ENCODE results near the gene TUBA3D. TPM values are rescaled to one million over a fixed set of nuclear protein-coding genes. Genes with fewer than 3 reads are reported as not detected.
"Not testable (repeated sequence)": the region's sequence is repeated elsewhere in the genome, so short reads cannot be mapped to it uniquely, and the experiment has no call there.

The TUBA3D gene
- total RNA-seq (2022) (not detected in 2 replicates), Bru-seq, nascent RNA (not detected), BruChase-seq, experiment 1, labeled RNA remaining after a 6-hour chase (percentile 10 among the genes with signal in this experiment), BruChase-seq, experiment 2, labeled RNA remaining after a 2-hour chase (percentile 10 among the genes with signal in this experiment)
- long read RNA-seq, partial matches to known transcripts = 0 of 1 reads
- long read RNA-seq, other reads (novel, unspliced or antisense) = 1 of 1 reads

DNA sequence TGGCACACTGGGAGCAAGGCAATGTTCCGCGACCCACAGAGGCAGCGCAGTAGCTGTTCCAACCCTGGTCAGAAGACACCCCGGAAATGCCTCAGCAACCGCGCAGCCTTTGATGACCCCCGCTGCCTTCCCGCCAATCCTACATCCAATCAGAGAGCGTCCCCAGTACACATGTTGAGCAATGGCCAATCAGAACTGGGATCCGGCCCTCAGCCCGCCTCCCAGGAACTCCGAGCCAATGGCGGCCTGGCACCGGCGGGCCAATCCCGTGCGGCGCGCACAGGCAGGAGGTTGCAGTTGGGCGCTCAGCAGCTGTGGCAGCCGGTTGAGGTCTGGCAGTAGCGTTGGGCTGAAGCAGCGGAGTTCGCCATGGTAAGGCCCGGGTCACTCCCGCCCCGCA, at the start of gene TUBA3D:
Gene TUBA3D (plus strand): TSS at position 289 of the 400 bp plus-strand sequence. CDS start 81 bp downstream, at position 370.
- no TSS peak for BruUV-seq (replicated peaks)
- Mint-ChIP-seq H3K27ac (ENCODE audit: low read depth, unreplicated experiment) (no peak within 1 kb of the TSS), H3K4me1 (ENCODE audit: insufficient read depth, unreplicated experiment) (no peaks in the 10 kb centered on the region), H3K27me3 (ENCODE audit: insufficient read depth, unreplicated experiment) (no peaks in the 10 kb centered on the region), H3K9me3 (ENCODE audit: unreplicated experiment) (no peaks in the 10 kb centered on the region), H3K36me3 (ENCODE audit: insufficient read depth, unreplicated experiment) (peaks cover 20% of the 10 kb centered on the region), H3K4me3 (ENCODE audit: unreplicated experiment) (no peak within 1 kb of the TSS)
- POLR2A ChIA-PET = no interaction called here
- CTCF ChIA-PET = interaction anchor here (1.0 kb wide), 1 partner anchor 197 kb away, joined by 3 read pairs; no protein-coding TSS in a partner anchor
- no peak for TF ChIP-seq CTCF (IDR thresholded peaks at IDR 0.05; ENCODE audit: unreplicated experiment)
- intact Hi-C loops (cut with micrococcal nuclease) = no loop called here
- no peak for DNase-seq (ENCODE audit: unreplicated experiment)

DNA sequence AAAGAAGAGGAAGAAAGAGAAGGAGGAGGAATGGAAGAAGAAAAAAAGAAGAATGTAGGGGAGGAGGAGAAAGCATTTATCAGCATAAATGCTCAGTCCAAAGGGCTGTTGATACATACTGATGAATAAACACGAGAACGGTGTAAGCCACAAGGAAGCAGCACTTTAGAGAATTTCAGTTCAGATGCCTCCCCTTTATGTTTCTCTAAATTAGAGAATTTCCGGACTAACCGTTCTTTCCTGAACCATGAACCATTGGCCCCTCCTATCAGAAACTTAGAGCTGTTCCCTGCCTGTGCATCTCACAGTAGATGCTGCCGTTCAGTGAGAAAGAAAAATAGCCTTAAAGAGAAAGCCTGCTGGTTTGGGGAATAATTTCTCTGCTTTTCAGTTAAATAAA, 49.2 kb upstream of the TUBA3D start:
- no peaks in the 10 kb centered on the region for H3K36me3 Mint-ChIP-seq (ENCODE audit: insufficient read depth, unreplicated experiment)
- no peak for TF ChIP-seq CTCF (IDR thresholded peaks at IDR 0.05; ENCODE audit: unreplicated experiment)

DNA sequence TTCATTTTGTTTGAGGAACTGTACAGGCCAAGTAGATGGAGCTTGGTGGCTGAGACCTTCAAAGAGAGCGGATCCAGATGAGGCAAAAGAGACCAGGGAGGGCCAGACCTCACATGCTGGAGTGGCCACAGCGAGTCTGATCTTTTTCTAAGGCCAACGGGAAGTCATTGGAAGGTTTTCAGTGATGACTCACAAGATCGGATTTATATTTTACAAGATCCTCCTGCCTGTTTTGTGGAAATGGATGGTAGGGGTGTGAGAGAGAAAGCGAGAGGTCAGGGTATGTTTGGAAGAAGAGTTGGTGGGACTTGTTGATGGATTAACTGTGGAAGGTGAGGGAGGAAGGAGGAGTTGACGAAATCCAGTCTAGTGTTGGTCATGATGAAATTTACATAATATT, 44.6 kb upstream of the TUBA3D start:
- Mint-ChIP-seq H3K36me3 (ENCODE audit: insufficient read depth, unreplicated experiment) (no peaks in the 10 kb centered on the region), H3K4me3 (ENCODE audit: unreplicated experiment) (no peak overlapping the region), H3K27me3 (ENCODE audit: insufficient read depth, unreplicated experiment) (peaks cover 66% of the 10 kb centered on the region), H3K9me3 (ENCODE audit: unreplicated experiment) (no peaks in the 10 kb centered on the region), H3K4me1 (ENCODE audit: insufficient read depth, unreplicated experiment) (peaks cover 8% of the 10 kb centered on the region), H3K27ac (ENCODE audit: low read depth, unreplicated experiment) (no peak overlapping the region)
- DNase-seq (ENCODE audit: unreplicated experiment) = peak; percentile 27
- CTCF ChIA-PET = no interaction called here
- no peak for TF ChIP-seq CTCF (IDR thresholded peaks at IDR 0.05; ENCODE audit: unreplicated experiment)
- POLR2A ChIA-PET = no interaction called here
- BruUV-seq (replicated peaks) = no TSS peak
- intact Hi-C loops (cut with micrococcal nuclease) = no loop called here

More for the DNA sequence above, 49.2 kb upstream of the TUBA3D start:
- no peak for DNase-seq (ENCODE audit: unreplicated experiment)
- H3K4me1 Mint-ChIP-seq (ENCODE audit: insufficient read depth, unreplicated experiment) = peaks cover 8% of the 10 kb centered on the region
- H3K4me3 Mint-ChIP-seq (ENCODE audit: unreplicated experiment) = no peak overlapping the region
- ChIA-PET CTCF (interaction anchor here (1.4 kb wide), 1 partner anchor 13 kb away, joined by 8 read pairs; no protein-coding TSS in a partner anchor), POLR2A (no interaction called here)
- no TSS peak for BruUV-seq (replicated peaks)
- peaks cover 70% of the 10 kb centered on the region for H3K27me3 Mint-ChIP-seq (ENCODE audit: insufficient read depth, unreplicated experiment)
- no peak overlapping the region for H3K27ac Mint-ChIP-seq (ENCODE audit: low read depth, unreplicated experiment)
- H3K9me3 Mint-ChIP-seq (ENCODE audit: unreplicated experiment) = no peaks in the 10 kb centered on the region
- intact Hi-C loops (cut with micrococcal nuclease) = no loop called here

DNA sequence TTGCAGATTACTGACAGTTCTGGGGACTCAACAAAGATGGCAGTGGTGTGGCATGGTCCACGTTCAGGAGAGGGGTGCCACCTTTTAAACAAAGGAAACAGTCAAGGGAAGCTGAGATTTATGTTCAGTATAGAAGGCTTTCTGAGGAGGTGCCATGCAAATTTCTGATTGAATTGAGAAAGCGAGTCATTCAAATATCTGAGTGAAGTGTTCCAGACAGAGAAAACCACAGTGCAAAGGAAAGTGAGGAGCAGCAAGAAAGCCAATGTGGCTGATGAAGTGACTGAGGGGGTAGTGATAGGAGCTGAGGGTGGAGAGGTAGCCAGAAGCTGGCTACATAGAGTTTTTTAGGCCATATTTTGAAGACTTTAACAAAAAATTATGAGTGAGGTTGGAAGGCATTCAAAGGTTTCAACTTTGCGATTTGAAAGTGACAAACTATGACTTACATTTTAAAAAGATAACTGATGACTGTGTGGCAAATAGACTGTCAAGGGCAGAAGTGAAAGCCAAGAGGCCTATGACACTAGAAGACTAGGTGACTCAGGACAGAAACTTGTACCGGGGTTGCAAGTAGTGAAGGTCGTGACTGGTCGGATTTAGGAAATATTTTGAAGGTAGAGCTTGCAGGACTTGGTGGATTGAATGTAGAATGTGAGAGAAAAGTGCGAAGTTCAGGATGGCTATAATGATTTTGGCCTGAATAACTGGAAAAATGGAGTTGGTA, 35.0 kb upstream of the TUBA3D start:
- BruUV-seq (replicated peaks); POLR2A ChIA-PET; CTCF ChIA-PET; H3K9me3 Mint-ChIP-seq (ENCODE audit: unreplicated experiment); DNase-seq (ENCODE audit: unreplicated experiment); H3K36me3 Mint-ChIP-seq (ENCODE audit: insufficient read depth, unreplicated experiment); intact Hi-C loops (cut with micrococcal nuclease); H3K4me1 Mint-ChIP-seq (ENCODE audit: insufficient read depth, unreplicated experiment); H3K27ac Mint-ChIP-seq (ENCODE audit: low read depth, unreplicated experiment); H3K4me3 Mint-ChIP-seq (ENCODE audit: unreplicated experiment): not testable (repeated sequence)
- peaks cover 36% of the 10 kb centered on the region for H3K27me3 Mint-ChIP-seq (ENCODE audit: insufficient read depth, unreplicated experiment)

GRCh38 chr2:131444736-131445514, 31.0 kb upstream of the TUBA3D start:
- CTCF ChIA-PET = interaction anchor here (0.6 kb wide), 1 partner anchor 195 kb away, joined by 3 read pairs; no protein-coding TSS in a partner anchor
- intact Hi-C loops (cut with micrococcal nuclease); H3K9me3 Mint-ChIP-seq (ENCODE audit: unreplicated experiment); POLR2A ChIA-PET; H3K27ac Mint-ChIP-seq (ENCODE audit: low read depth, unreplicated experiment); BruUV-seq (replicated peaks); H3K36me3 Mint-ChIP-seq (ENCODE audit: insufficient read depth, unreplicated experiment); H3K4me1 Mint-ChIP-seq (ENCODE audit: insufficient read depth, unreplicated experiment); H3K4me3 Mint-ChIP-seq (ENCODE audit: unreplicated experiment); DNase-seq (ENCODE audit: unreplicated experiment): not testable (repeated sequence)
- H3K27me3 Mint-ChIP-seq (ENCODE audit: insufficient read depth, unreplicated experiment) = peaks cover 38% of the 10 kb centered on the region

- peaks cover 36% of the 10 kb centered on the region for H3K27me3 Mint-ChIP-seq (ENCODE audit: insufficient read depth, unreplicated experiment)
- CTCF ChIA-PET; H3K4me1 Mint-ChIP-seq (ENCODE audit: insufficient read depth, unreplicated experiment); intact Hi-C loops (cut with micrococcal nuclease); H3K9me3 Mint-ChIP-seq (ENCODE audit: unreplicated experiment); DNase-seq (ENCODE audit: unreplicated experiment); BruUV-seq (replicated peaks); H3K36me3 Mint-ChIP-seq (ENCODE audit: insufficient read depth, unreplicated experiment); POLR2A ChIA-PET; H3K4me3 Mint-ChIP-seq (ENCODE audit: unreplicated experiment); H3K27ac Mint-ChIP-seq (ENCODE audit: low read depth, unreplicated experiment): not testable (repeated sequence)
Measured at GRCh38 chr2:131445515-131445797, 30.5 kb upstream of the TUBA3D start.
